ENCODE data around the gene VPS13A. TPM values are rescaled to one million over a fixed set of nuclear protein-coding genes. Genes with fewer than 3 reads are reported as not detected.

The VPS13A gene
- total and polyA plus RNA-seq, 9 of the 15 experiments (the other 6 are each of a cell fraction or from before 2014, with no cell fraction given) = 5.6 to 29.9 (median 14.7) TPM

GRCh38 chr9:77194423-77194822 is 17.1 kb downstream of the VPS13A start:
- intact Hi-C loops (cut with micrococcal nuclease) = no loop called here
- no peak for FAIRE-seq
- in situ Hi-C loops (cut with MboI) = no loop called here

More at GRCh38 chr9:77194423-77194822, 17.1 kb downstream of the VPS13A start:
- no TSS peak for BruUV-seq (replicated peaks)
- ChIA-PET CTCF (ENCODE audit: low intra/inter-chr PET ratio) (no interaction called here), POLR2A (no interaction called here)
- WGBS (ENCODE audit: insufficient coverage, low coverage, missing lambda C conversion rate) = no CpG with 5 or more reads among the region's 2 CpGs
- H3K27me3 ChIP-seq (ENCODE audit: control insufficient read depth in 2 of 2, insufficient read depth in 2 of 2, low read length in 2 of 2) = no peaks in the 10 kb centered on the region
- H3K9me1 ChIP-seq (ENCODE audit: control insufficient read depth, insufficient read depth, low read length) = peaks cover 3% of the 10 kb centered on the region
- no peak overlapping the region for H3K4me3 ChIP-seq
- DNase-seq (ENCODE audit: extremely low read depth in 1 of 4, low spot score in 3 of 4) = no peak
- H3K9me3 ChIP-seq (replicated peaks; ENCODE audit: control insufficient read depth, insufficient read depth, low read depth, low read length) = no peaks in the 10 kb centered on the region
- H4K20me1 ChIP-seq (replicated peaks; ENCODE audit: control insufficient read depth, insufficient read depth, low read length) = 0 out of 2 replicates have a peak, but pooled peaks cover 6% of the 10 kb centered on the region
- no peak overlapping the region for H2AFZ ChIP-seq (ENCODE audit: low read depth, low read length)
- H3K4me2 ChIP-seq (ENCODE audit: insufficient read depth, low read length) = no peak overlapping the region
- no peaks in the 10 kb centered on the region for H3K36me3 ChIP-seq (ENCODE audit: control insufficient read depth, insufficient read depth, low read length)
- H3K27ac ChIP-seq (ENCODE audit: extremely low read depth, low read depth, low read length) = no peak overlapping the region
- ATAC-seq = peak; percentile 54
- H3K79me2 ChIP-seq (ENCODE audit: control insufficient read depth, insufficient read depth, low read length) = peaks cover 90% of the 10 kb centered on the region
- peaks cover 0 to 6% of the 10 kb centered on the region in 2 experiments; a peak in 2 of 5 replicates for H3K4me1 ChIP-seq (replicated peaks in 1 of 2; ENCODE audit: control insufficient read depth in 2 of 2, insufficient read depth in 2 of 2, low read length in 2 of 2)
- H3K9ac ChIP-seq (ENCODE audit: insufficient read depth in 1 of 2, low read depth in 2 of 2, low read length in 2 of 2) = no peak overlapping the region
- TF ChIP-seq PKNOX1 (IDR thresholded peaks at IDR 0.05) (no peak), MEIS2 (IDR thresholded peaks at IDR 0.05; ENCODE audit: partially characterized antibody) (no peak), THAP7 (CRISPR knock-in tag; IDR thresholded peaks at IDR 0.05) (no peak), ZNF644 (tag; IDR thresholded peaks at IDR 0.05; ENCODE audit: low read depth) (no peak), MLX (CRISPR knock-in tag; conservative IDR thresholded peaks at IDR 0.05) (no peak), PHB2 (IDR thresholded peaks at IDR 0.05; ENCODE audit: low read depth) (no peak), ZNF586 (CRISPR knock-in tag; conservative IDR thresholded peaks at IDR 0.05) (no peak), FOXP4 (CRISPR knock-in tag; IDR thresholded peaks at IDR 0.05; ENCODE audit: borderline replicate concordance) (no peak), ZNF699 (CRISPR knock-in tag; IDR thresholded peaks at IDR 0.05; ENCODE audit: insufficient replicate concordance) (no peak), SREBF2 (CRISPR knock-in tag; IDR thresholded peaks at IDR 0.05) (no peak), MIER1 (IDR thresholded peaks at IDR 0.05; ENCODE audit: low read depth) (no peak), ATF4 (CRISPR knock-in tag; IDR thresholded peaks at IDR 0.05) (no peak), ZNF217 (CRISPR knock-in tag; IDR thresholded peaks at IDR 0.05) (no peak), ZNF444 (CRISPR knock-in tag; IDR thresholded peaks at IDR 0.05) (no peak), ZC3H8 (IDR thresholded peaks at IDR 0.05) (no peak), EZH2 (IDR thresholded peaks at IDR 0.05; ENCODE audit: borderline replicate concordance, low read depth, low read length) (no peak)

Data from K562 (cell line).